Measurements from ENCODE around the gene ZNF70. TPM values are rescaled to one million over a fixed set of nuclear protein-coding genes. Genes with fewer than 3 reads are reported as not detected.

Gene ZNF70
- total RNA-seq, 1 donor from 2014 or later: 4.9 TPM

- intact Hi-C loops (cut with micrococcal nuclease): loop anchor here (1.0 to 10.0 kb wide), 2 partner anchors 55 to 683 kb away; no protein-coding TSS in a partner anchor
- DNase-seq: no peak
- no peaks in the 10 kb centered on the region for H3K36me3 Mint-ChIP-seq (ENCODE audit: low read depth)
- no peak for TF ChIP-seq CTCF (IDR thresholded peaks at IDR 0.05)
- no peaks in the 10 kb centered on the region for H3K9me3 Mint-ChIP-seq
- no peak for ATAC-seq (ENCODE audit: low read depth)
- H3K27me3 Mint-ChIP-seq: no peaks in the 10 kb centered on the region
- ChIA-PET POLR2A (interaction anchor here (0.6 to 10.8 kb wide), 19 partner anchors 10 to 982 kb away, joined by 3 to 229 read pairs (median 7); partner anchors contain the start of genes C22orf15, CHCHD10, DERL3 and GUCD1), CTCF (interaction anchor here (0.9 to 1.7 kb wide), 4 partner anchors 17 to 106 kb away, joined by 3 to 7 read pairs (median 4); partner anchors contain the start of gene SLC2A11)
- peaks cover 61% of the 10 kb centered on the region for H3K4me1 Mint-ChIP-seq
- peak overlapping the region; percentile 87 for H3K4me3 Mint-ChIP-seq
- H3K27ac Mint-ChIP-seq: peak overlapping the region; percentile 95
These were observed 607 bp upstream of the ZNF70 start for GRCh38 chr22:23751441-23751996.

- peak overlapping the region; percentile 83 for H3K27ac Mint-ChIP-seq
- no peaks in the 10 kb centered on the region for H3K36me3 Mint-ChIP-seq (ENCODE audit: low read depth)
- peak overlapping the region; percentile 79 for H3K4me3 Mint-ChIP-seq
- no peak for TF ChIP-seq CTCF (IDR thresholded peaks at IDR 0.05)
- H3K27me3 Mint-ChIP-seq: no peaks in the 10 kb centered on the region
- H3K9me3 Mint-ChIP-seq: no peaks in the 10 kb centered on the region
- intact Hi-C loops (cut with micrococcal nuclease): loop anchor here (10.0 kb wide), 1 partner anchor 684 kb away; no protein-coding TSS in a partner anchor
- DNase-seq: no peak
- POLR2A ChIA-PET: interaction anchor here (0.6 to 10.8 kb wide), 14 partner anchors 11 to 144 kb away, joined by 3 to 229 read pairs (median 8); partner anchors contain the start of genes C22orf15, CHCHD10, MIF and MMP11
- CTCF ChIA-PET: interaction anchor here (0.9 kb wide), 2 partner anchors 16 to 55 kb away, joined by 3 read pairs; no protein-coding TSS in a partner anchor
- peaks cover 59% of the 10 kb centered on the region for H3K4me1 Mint-ChIP-seq
- no peak for ATAC-seq (ENCODE audit: low read depth)
These were observed 572 bp downstream of the ZNF70 start for GRCh38 chr22:23750367-23750713.

- POLR2A ChIA-PET: interaction anchor here (0.7 to 10.8 kb wide), 7 partner anchors 11 to 108 kb away, joined by 3 to 229 read pairs (median 6); partner anchors contain the start of genes C22orf15, CHCHD10, MMP11 and SLC2A11
- DNase-seq: no peak
- peaks cover 56% of the 10 kb centered on the region for H3K4me1 Mint-ChIP-seq
- intact Hi-C loops (cut with micrococcal nuclease): loop anchor here (10.0 kb wide), 1 partner anchor 685 kb away; no protein-coding TSS in a partner anchor
- H3K27ac Mint-ChIP-seq: peak overlapping the region; percentile 83
- H3K36me3 Mint-ChIP-seq (ENCODE audit: low read depth): peaks cover 3% of the 10 kb centered on the region
- CTCF ChIA-PET: no interaction called here
- H3K27me3 Mint-ChIP-seq: no peaks in the 10 kb centered on the region
- TF ChIP-seq CTCF (IDR thresholded peaks at IDR 0.05): no peak
- no peaks in the 10 kb centered on the region for H3K9me3 Mint-ChIP-seq
- no peak for ATAC-seq (ENCODE audit: low read depth)
- H3K4me3 Mint-ChIP-seq: peak overlapping the region; percentile 79
These were observed 1.0 kb downstream of the ZNF70 start for GRCh38 chr22:23749841-23750301.

- ChIA-PET CTCF (no interaction called here), POLR2A (no interaction called here)
- intact Hi-C loops (cut with micrococcal nuclease): no loop called here
- no peak overlapping the region for H3K4me3 Mint-ChIP-seq
- no peak for ATAC-seq (ENCODE audit: low read depth)
- peaks cover 19% of the 10 kb centered on the region for H3K4me1 Mint-ChIP-seq
- H3K27me3 Mint-ChIP-seq: no peaks in the 10 kb centered on the region
- H3K36me3 Mint-ChIP-seq (ENCODE audit: low read depth): peaks cover 22% of the 10 kb centered on the region
- TF ChIP-seq CTCF (IDR thresholded peaks at IDR 0.05): no peak
- no peak for DNase-seq
- H3K27ac Mint-ChIP-seq: no peak overlapping the region
- H3K9me3 Mint-ChIP-seq: peaks cover 4% of the 10 kb centered on the region
These were observed 5.1 kb downstream of the ZNF70 start for GRCh38 chr22:23745791-23746190.

- Mint-ChIP-seq H3K4me3 (no peak overlapping the region), H3K9me3 (peaks cover 4% of the 10 kb centered on the region), H3K27me3 (no peaks in the 10 kb centered on the region), H3K27ac (no peak overlapping the region), H3K36me3 (ENCODE audit: low read depth) (peaks cover 22% of the 10 kb centered on the region), H3K4me1 (peaks cover 7% of the 10 kb centered on the region)
- ChIA-PET CTCF (no interaction called here), POLR2A (interaction anchor here (0.5 to 0.6 kb wide), 2 partner anchors 13 to 54 kb away, joined by 4 to 7 read pairs; no protein-coding TSS in a partner anchor)
- no peak for TF ChIP-seq CTCF (IDR thresholded peaks at IDR 0.05)
- no peak for DNase-seq
- ATAC-seq (ENCODE audit: low read depth): no peak
- intact Hi-C loops (cut with micrococcal nuclease): no loop called here
These were observed 6.4 kb downstream of the ZNF70 start for GRCh38 chr22:23744485-23744884.

Data from activated B cell treated with CpG ODN at 0.5 μM for 24 hours (primary cell).